GM18502 (cell line): ENCODE results near the gene MVB12B.

Experiments
- ATAC-seq: cut with Tn5 transposase; IDR thresholded peaks from one replicate; pipeline ENCODE4 v1.9.1; 2021; ENCODE audit warnings: mild to moderate bottlenecking; ENCODE audit not compliant: unreplicated experiment, poor library complexity

The MVB12B gene

DNA sequence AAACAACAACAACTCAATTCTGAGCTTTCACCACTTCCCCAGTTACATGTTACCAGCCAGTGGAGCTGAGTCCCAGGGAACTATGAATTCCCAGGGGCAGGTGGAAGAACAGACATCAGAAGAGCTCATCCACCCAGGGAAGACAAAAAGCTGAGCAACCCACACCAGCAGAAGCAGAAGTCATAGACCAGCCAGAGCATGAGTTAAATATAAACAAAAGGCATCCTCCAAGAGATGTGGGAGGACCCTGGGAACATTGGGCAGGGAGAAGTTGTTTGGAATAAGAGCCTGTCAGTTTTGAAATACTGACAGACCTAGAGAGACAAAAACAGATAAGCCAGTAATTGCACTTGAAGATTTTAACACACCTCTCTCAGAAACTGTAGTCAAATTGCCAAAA lies 184.8 kb downstream of the MVB12B start:
- no peak for ATAC-seq

DNA sequence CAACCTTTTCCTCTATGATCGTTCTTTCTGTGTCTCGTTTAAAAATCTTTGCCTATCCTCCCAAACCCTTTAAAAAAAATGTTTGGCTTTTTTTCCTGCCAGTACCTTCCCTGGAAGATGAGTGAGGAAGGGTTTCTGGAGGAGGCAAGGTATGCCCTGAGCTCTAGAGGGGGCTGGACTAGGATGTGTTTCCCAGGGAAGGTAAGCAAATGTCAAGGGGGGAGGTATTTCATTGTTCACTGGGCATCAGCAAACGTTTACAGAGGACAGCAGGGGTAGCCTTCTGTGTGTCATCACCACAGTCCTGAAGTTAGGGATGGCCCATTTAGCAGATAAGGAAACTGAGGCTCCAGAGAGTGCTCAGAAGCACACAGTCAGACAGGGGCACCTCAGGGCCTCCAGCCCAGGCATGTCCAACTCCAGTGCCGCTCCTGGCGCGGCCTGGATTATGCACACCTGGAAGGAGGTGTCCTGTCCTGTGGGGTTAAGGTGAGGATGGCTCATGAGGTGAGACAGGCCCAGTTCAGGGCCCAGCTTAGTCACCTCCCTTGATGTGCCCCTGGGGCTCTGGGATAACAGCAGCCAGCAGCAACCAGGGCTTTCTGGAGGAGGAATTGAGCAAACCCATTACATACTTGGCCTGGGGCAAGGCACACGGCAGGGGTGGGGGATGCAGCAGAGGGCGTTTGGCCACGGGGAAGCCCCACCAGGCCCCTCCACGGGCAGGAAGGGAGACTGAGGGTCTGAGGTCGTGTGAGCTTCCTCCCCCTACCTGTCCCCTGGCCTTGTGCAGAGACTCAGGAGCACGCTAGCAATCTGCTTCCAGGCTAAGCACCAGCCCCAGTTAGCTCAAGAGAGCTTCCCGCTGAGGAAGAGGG lies 186.8 kb downstream of the MVB12B start:
- ATAC-seq, result no peak

DNA sequence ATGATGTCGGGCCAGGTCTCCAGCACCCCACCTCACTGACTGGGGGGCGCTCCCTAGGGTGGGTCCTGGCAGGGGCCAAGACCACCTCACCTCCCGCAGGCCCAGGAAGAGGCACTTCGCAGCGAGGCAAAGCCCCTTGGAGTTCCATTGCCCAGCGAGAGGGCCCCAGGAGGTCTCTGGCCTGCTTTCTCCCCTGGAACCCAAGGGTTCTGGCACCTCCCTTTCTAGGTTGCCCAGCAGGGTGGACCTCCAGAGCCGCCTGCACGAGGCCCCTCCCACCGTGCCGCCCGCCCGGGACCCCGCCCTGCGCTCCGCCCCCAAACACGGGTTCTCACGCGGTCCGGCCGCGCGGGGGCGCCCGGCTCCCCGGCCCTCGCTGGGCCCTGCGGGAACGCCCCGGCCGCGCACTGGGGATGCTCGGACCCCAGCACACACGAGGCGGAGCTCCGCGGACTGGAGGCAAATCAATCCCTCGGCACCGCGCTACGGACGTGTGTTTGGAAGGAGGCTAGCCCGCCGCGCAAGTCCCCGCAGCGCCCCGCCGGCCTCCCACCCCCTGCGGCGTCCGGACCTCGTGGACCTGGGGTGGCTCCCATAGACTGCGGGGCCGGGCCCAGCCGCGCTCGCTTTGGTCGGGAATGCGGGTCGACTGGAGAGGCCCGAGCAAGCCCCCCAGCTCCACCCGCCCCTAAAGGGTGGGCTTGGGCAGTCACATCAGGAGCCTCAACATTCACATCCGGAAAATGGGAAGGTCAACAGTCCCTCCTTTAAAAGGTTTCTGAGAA lies 187.6 kb downstream of the MVB12B start:
- no peak for ATAC-seq

DNA sequence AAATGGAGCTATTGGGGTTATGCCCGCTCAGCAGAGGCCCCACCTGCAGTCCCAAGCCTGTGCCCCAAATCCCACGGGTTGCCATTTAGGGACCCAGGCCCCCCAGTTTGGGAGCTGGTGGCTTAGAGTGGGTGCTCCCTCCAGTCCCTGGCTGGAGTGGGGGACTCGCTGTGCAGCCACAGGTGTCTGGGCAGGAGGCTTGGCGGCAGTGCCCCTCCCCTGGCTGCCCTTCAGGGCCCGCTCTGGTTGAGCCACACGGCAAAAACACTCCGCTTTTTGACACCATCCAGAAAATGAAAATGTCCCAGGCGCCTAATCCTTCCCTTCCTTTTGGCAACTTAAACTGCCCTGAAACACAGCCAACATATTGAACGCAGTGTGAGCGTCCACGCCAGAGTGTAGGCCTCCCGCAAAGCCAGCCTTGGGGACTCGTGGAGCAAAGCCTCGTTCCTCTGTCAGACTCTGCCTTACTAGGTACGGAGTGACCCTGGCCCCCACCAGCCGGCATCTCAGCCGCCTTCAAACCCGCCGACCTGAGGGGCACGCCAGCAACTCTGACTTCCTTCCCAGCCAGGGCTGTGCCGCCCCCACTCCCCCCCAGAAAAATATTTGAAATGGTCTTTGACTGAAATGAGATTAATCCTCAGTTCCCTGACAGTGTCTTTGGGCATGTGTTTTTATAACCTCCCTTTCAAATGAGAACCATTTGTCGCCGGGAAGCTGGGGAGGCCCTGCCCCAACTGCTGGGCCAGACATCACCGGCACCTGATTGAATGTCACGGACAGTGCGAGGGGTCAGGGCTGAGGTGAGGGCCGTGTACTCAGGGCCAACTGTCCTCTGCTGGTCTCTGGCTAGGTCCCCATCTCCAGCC lies 188.6 kb downstream of the MVB12B start:
- ATAC-seq, result no peak

DNA sequence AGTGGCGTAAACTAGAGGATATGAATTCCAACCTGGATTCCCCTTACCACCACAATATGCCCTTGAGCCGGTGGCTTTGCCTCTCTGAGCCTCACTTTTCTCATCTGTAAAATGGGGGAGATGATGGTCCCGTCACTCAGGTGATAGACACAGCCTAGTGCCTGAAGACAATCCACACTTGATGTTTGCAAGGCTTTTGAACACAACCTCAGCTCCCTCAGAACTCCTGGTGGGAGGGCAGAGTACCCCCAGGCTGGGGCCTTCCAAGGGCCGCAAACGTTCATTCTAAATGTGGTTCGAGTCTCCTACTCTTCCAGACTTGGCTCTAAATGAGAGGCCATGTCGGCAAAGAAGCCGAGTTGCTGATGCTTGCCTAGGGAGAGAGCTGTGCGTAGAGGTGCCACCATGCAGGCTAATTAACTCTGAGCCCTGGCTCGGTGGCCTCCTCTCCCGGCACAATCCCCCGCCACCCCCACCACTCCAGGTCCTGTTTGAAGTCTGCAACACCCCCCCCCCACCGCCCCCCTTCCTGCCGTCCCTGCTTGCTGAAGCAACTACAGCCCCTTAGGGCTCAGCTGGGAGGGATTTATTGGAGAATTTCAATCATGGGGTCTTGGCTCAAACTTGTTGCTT lies 189.4 kb downstream of the MVB12B start:
- no peak for ATAC-seq

DNA sequence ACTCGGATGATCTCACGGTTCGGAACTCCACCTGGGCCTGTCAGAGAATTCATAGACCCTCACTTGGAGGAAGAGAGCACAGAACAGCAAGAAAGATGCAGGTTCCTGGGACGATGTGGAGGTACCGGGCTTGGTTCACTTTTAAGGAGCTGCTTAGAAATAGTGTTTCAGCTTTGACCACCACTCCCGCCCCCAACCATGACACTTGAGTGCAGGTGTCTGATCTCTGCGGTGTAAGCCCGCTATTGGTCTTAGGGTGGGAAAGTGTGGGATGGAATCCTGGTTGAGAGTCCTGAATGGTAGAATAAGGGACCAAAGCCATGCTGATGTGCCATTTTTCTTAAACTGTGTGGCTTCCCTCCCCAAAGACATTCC lies 189.9 kb downstream of the MVB12B start:
- no peak for ATAC-seq

DNA sequence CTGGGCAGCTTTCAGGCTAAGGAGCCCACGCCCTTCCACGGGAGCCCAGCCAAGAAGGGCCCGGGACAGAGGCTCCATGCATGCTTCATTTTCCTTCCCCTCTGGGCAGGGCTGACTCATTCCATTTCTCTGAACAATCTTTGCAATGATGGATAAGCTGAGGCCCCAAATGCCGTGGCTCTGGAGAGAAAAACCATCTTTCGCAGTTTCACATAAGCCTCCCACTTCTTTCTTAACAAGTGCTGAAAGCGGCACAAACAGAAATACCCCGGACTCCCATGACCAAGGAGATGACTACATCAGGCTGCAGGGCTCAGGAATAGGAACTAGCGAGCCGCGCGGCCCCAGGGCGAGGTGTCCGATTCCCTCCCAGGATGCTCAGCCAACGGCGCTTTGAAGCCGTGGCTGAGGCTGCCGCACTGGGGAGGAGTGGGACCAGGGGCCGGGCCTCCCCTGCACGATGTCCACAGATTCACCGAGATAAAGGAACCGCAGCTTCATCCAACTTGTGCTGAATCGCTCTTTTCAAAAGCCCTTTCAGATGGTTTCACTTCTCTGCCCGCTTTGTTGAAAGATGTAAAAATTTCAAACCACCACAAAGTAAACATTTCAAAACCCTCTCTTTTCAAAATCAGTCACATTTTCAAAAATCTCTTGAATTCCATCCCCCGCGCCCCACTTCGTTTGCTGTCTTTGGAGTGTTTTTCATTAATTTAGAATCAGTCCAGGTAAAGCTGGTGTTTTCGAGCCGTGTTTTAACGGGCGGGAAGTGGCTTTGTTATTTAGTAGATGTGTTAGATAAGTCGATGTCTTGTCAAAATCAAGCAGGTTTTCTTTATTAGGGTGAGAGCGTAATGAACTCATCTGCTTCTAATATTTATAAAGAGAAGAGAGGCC lies 190.6 kb downstream of the MVB12B start:
- no peak for ATAC-seq

DNA sequence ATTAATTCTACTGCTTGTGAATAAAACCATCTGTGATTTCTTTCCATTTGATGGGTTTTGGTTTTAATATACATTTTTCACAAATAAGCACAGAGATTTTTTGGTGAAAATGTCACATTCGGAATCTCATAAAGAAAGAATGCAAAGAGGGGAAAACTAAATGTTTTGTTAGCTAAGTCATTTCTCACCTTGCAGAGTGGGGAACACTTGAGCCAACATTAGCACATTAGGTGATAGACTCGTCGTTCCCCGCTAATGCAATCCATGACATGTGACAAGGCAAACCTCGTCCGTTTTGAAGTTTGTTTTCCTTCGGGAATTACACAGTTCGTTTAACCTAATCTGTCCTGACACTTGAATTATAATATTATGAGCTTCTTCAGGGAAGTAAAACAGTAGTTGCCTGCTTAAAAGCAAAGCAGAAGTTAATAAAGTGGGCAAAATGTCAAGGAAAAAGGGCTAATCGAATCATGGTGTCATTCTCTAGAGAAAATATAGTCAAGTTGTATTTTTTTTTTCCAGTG lies 191.3 kb downstream of the MVB12B start:
- ATAC-seq, result no peak

DNA sequence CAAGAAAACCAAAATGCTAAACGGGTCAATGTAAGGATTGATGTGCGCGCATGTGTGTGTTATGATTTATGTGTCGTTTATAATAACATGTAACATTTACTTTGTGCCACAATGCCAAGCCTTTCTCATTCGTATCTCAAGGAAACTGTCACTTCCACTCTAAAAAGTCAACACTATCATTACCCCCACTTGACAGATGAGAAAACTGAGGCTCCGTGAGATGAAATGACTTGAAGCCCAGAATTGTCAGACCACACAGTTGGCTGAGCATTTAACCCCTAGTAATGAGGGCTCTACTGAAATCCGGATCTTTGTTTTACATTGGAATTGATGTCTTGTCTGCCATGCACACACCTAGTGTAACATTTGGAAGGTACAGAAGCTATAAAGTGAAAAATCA lies 192.1 kb downstream of the MVB12B start:
- ATAC-seq, result no peak

DNA sequence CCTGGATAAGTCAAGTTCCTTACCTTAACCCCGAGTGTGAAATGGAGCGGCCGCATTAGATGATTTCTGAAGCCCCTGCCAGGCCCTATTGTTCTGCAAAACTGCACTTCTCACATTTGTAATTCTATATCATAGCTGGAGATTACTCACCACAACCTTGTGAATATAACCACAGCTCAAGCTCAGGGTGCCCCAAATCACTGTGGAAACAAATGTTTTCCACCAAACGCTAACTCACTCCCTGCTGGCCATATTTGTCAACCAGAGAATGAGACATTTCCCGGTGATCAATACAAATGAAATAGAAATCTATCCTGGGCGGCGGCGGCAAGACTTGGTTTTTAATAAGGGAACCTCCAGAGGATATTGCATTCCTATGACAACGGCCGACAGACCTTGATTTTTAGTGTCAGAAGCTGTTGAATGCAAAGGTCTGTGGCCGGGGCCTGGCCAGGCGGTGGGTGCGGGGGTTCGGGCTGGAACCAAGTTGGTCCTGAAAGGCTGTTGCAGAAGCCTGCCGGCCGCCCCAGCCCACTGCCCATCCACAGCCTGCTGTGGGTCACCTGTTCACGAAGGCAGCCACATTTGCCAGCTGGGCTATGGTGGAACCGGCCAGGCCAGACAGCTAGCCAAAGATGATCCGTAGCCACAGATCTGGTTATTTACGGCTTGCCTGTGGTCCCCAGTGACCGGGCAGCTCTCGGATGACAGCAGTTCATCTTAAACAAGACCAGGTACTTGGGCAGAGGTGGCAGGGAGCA lies 193.2 kb downstream of the MVB12B start:
- ATAC-seq, result no peak

DNA sequence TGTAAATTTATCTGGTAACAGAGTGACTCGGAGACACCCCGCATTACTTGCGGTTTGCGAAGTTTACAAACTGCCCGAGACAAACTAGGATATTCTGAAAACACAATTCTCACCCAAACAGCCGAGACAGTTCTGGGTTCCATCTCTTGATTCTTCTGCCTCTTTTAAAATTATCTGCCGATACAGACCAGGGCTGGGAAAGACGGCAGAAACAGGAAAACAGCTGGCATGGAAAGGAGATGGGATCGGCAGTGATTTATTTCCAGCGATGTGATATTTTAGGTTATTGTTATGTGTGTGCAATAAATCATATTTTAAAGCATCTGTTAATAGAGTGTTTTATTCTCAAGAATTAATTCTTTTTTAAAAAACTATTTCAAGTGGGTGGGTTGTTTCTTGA lies 193.8 kb downstream of the MVB12B start:
- no peak for ATAC-seq

DNA sequence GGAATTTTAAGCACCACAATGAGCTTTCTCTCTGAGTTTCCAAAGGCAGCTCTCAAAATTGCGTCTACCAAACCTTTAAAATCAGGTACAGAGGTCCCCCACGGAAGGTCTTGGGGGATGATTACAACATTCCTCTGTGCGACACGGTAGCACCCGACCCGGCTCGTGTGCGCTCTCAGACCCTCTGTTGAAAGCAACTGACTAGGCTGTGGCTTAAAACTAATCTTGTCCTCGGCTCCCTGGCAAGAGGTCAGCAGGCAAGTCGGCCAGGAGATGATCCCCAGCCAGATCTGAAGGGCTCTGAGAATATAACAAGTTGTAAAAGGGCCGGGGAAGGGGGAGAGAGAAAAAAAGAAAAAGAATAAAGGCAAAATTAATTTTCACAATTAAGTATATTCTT lies 194.5 kb downstream of the MVB12B start:
- no peak for ATAC-seq

DNA sequence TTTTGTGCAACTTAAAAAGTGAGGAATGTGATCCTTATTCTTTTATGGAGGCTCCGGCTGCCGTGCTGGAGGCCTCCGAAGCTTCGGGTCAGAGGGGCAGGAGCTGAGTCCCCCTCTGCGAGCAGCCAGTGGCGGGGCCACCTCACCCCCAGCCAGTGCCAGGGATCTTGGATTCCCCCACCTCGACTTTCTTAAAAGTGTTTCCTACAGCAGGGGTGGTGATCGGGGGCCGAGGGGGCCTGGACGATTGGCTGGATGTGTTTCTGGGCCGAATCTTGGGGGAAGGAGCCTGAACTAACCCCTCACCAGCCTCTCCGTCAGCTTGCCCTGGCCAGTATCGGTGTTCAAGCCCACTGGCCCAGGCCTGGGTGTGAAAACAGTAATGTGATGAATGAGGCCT lies 194.9 kb downstream of the MVB12B start:
- no peak for ATAC-seq

DNA sequence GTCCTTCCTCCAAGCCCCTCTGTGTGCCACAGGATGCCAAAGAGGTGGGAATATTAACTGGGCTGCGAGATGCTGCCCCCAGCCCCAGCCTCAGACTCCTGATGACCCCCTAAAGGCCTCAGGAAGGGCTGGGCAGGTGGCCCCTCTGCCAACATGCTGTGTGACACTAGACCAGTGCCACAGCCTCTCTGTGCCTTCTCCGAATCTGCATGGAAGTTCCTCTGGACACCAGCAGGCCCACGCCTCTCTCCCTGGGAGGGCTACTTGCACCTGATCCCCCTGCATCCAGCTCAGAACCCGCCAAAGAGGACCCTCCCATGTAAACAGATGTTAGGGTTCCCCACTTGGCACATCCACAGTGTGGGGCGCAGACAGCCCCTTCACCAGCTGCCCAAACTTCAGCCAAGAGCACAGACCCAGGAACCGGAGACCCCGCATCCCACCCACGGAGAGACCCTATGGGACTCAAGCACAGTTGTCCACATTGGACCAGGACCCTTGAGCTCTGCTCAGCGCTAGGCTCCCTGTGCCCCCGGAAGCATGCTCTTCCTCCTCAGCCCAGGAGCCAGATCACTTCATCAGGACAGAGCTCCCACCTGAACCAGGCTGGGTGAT lies 195.5 kb downstream of the MVB12B start:
- ATAC-seq, result no peak

DNA sequence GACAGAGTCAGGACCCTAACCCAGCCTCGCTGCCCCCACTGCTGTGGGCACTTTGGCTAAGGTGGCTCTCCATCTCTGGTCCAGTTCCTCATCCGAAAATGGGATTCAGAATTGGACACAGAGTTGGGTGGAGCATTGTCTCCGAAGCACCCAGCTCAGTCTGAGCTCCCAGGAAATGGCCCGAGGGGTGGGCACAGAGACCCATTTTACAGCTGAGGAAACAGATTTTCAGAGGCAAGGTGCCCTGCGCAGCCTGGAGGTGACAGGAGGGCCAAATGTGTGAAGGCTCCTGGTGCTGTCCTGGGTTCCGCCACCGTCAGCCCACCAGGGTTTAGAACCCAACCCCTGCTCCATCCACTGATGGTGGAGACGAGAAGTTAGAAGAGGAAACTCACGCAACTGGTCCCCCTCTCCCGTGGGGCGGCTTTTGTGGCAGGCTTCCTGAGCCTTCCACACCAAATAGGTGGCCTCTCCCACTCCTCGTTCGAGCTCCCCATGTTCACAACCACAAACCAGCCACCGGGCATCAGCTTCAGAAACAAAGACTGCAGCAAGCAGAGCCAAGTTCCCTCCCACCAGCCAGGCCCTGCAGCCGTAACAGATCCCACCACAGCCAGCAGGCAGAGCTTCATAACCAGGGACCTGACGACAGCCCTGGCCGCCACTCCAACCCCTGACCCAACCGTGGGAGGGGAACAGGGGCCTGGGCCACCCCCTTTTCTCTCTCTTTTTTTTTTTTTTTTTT lies 196.2 kb downstream of the MVB12B start:
- no peak for ATAC-seq

DNA sequence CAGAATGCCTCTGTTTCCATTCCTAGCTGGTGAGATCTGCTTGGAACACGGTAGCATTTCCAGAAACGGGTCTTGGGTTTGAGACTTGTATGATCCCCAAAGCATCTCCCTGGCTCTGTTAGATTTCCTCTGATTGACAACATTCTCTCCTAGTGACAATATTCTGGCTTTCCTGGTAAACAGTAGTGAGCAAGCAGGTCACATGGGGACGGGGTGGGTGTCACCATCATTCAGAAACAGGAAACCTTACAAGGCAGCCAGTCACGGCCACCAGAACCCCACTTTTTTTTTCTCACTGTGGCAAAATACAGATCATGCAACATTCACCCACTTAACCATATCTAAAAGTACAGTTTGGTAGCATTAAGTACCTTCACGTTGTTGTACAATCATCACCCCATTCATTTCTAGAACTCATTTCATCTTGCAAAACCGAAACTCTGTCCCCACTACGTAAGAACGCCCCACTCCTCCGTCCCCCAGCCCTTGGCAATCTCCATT lies 197.0 kb downstream of the MVB12B start:
- no peak for ATAC-seq
